BLaER1 treated with 17β-estradiol and CSF1 and Interleukin-3, amounts not matched to agents 10 nM and 100 nM (cell line): ENCODE measurements around the gene D2HGDH.
"Not testable (repeated sequence)": the region's sequence is repeated elsewhere in the genome, so short reads cannot be mapped to it uniquely, and the experiment has no call there.

Source experiments
- H3K27ac ChIP-seq, 11 experiments: shearing (Covaris generic); formaldehyde crosslinking; 2 replicates each; pipeline ENCODE4 v1.8.1; 2022
- H3K27me3 ChIP-seq, 11 experiments: shearing (Covaris generic); formaldehyde crosslinking; 2 replicates each; pipeline ENCODE4 v1.8.1; 2022
- H3K36me3 ChIP-seq, 11 experiments: shearing (Covaris generic); formaldehyde crosslinking; 2 replicates each; pipeline ENCODE4 v1.8.1; 2022
- H3K4me1 ChIP-seq, 10 experiments: shearing (Covaris generic); formaldehyde crosslinking; 2 replicates each; pipeline ENCODE4 v1.8.1; 2022
- H3K4me2 ChIP-seq, 11 experiments: shearing (Covaris generic); formaldehyde crosslinking; 2 replicates each; pipeline ENCODE4 v1.8.1; 2022
- H3K4me3 ChIP-seq, 10 experiments: shearing (Covaris generic); formaldehyde crosslinking; 2 replicates each; pipeline ENCODE4 v1.8.1; 2022
- H3K9ac ChIP-seq, 11 experiments: shearing (Covaris generic); formaldehyde crosslinking; 2 replicates each; pipeline ENCODE4 v1.8.1; 2022
- H3K9me3 ChIP-seq, 11 experiments: shearing (Covaris generic); formaldehyde crosslinking; replicated peaks in 1 of 11; 2 replicates each; pipeline ENCODE4 v1.8.1; 2022
- H4K20me1 ChIP-seq, 11 experiments: shearing (Covaris generic); formaldehyde crosslinking; 2 replicates each; pipeline ENCODE4 v1.8.1; 2022
- Cebpa-rat ChIP-seq, 11 experiments: shearing (Covaris generic); IDR thresholded peaks; 2 replicates each; pipeline ENCODE4 v1.8.1; 2022

Gene D2HGDH

DNA sequence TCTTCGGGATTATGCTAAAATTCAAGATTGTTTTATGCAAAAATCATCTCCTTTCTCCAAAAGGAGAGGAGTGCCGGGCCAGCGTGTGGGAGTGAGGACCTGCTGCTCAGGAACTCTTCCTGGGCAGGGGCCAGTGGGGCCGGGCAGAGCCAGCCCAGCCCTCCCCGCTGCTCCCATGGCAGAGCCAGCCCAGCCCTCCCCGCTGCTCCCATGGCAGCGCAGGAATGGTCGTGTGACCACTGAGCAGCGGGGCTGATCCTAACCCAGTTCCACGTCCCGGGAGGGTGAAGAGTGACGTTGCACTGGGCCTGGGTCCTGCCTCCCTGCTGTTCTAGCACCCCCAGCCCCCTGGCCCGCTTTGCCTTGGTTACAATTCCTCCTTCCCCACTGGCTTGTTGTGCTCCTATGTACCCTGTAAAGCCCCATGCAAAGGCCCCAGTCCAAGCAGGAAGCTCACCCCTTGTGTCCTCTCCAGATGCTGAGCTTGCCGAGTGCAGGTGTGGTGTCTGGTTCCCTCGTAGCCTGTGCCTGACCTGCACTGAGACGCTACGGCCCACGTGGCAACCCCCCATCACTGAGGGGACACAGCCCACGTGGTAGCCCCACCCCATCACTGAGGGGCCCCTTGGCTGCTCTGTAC lies 63.1 kb downstream of the D2HGDH start:
- Histone ChIP-seq H3K36me3 (no peaks in the 10 kb centered on the region), H3K4me3 (no peak overlapping the region), H3K9me3 (no peaks in the 10 kb centered on the region), H4K20me1 (no peaks in the 10 kb centered on the region), H3K9ac (peak overlapping the region in 4 of 11 experiments; percentile 27 to 54 (median 47); a peak in 4 of 22 replicates), H3K27me3 (0 out of 22 replicates have a peak, but pooled peaks cover 0 to under 1% (median 0%) of the 10 kb centered on the region in 11 experiments), H3K27ac (peak overlapping the region in 7 of 11 experiments; percentile 8 to 62 (median 58); a peak in 11 of 22 replicates), H3K4me1 (peaks cover 13 to 76% (median 52%) of the 10 kb centered on the region in 10 experiments), H3K4me2 (peak overlapping the region; percentile 49 to 95 (median 74); a peak in 21 of 22 replicates)
- no peak for TF ChIP-seq Cebpa-rat (IDR thresholded peaks at IDR 0.05)

DNA sequence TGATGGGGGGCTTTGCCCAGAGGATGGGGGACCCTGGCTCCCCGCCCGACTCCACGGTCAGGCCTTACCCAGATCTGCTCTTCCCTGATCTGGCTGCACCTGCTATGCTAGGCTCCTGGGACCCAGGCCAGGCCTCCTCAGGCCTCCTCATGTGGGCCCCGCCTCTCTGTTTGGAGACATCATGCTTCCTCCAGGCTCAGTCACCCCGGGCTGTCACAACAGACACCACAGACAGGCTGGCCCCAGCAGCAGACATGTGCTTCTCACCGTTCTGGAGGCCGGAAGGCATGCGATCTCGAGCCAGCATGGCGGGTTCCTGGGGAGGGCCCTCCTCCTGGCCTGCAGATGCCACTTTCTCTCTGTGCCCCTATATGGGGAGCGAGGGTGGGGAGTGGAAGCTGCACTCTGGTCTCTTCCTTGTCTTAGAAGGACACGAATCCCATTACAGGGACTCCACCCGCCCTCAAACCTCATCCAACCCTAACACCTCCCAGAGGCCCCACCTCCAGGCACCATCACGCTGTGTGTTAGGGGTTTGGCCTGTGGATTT lies 63.7 kb downstream of the D2HGDH start:
- H3K27me3 ChIP-seq: peaks cover 0 to 6% (median 0%) of the 10 kb centered on the region in 11 experiments; a peak in 9 of 22 replicates
- peak overlapping the region in 8 of 11 experiments; percentile 8 to 62 (median 50); a peak in 12 of 22 replicates for H3K27ac ChIP-seq
- peaks cover 19 to 82% (median 58%) of the 10 kb centered on the region in 10 experiments for H3K4me1 ChIP-seq
- no peak for TF ChIP-seq Cebpa-rat (IDR thresholded peaks at IDR 0.05)
- no peak overlapping the region; a peak in 1 of 20 replicates for H3K4me3 ChIP-seq
- H3K9ac ChIP-seq: peak overlapping the region in 5 of 11 experiments; percentile 6 to 54 (median 45); a peak in 6 of 22 replicates
- no peaks in the 10 kb centered on the region for H3K9me3 ChIP-seq
- H4K20me1 ChIP-seq: no peaks in the 10 kb centered on the region
- H3K4me2 ChIP-seq: peak overlapping the region; percentile 49 to 95 (median 74)
- no peaks in the 10 kb centered on the region for H3K36me3 ChIP-seq

DNA sequence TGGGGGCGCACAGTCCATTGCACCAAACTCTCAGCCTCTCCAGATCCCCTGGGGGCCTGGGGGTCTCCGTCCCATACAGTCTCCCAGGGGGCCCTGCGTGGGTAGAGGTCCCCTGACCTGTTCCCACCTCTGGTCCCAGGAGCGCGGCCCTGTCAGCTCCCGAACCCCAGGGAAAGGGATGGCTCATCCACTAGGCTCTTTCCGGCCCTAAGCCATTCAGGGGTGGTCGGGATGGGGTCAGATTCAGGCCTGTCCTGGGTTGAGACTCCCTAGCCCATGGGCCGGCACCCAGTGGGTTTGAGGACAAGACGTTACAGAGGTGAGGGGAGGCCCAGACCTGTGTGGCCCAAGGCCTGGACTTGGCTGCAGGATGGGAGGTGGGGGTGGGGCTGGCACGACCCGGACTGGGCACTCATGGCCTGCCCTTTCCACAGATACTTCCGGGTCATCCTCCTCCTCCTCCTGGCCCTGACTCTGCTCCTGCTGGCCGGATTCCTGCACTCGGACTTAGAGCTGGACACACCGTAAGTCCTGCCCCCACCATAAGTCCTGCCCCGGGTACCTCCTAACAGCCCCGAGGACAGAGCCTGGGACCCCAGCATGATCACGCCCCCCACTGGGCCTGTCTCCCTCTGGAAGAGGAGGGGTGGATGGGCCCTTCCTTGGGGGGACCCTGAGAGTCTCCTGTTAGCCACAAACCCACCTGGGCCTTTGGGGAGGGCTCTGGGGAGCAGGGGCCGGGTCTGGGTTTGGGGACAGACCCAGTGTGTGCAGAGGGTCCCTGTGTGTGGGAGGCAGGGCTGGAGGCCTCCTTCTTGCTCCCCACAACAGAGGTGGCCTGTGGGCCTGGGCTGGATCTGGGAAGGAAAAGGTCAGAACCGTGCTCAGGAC lies 64.4 kb downstream of the D2HGDH start:
- H4K20me1 ChIP-seq: no peaks in the 10 kb centered on the region
- H3K36me3 ChIP-seq: no peaks in the 10 kb centered on the region
- H3K9me3 ChIP-seq: no peaks in the 10 kb centered on the region
- H3K4me2 ChIP-seq: peak overlapping the region; percentile 49 to 95 (median 74)
- H3K27ac ChIP-seq: peak overlapping the region in 7 of 11 experiments; percentile 8 to 62 (median 58); a peak in 11 of 22 replicates
- no peak overlapping the region; a peak in 2 of 20 replicates for H3K4me3 ChIP-seq
- H3K4me1 ChIP-seq: peaks cover 24 to 89% (median 65%) of the 10 kb centered on the region in 10 experiments
- peak overlapping the region in 4 of 11 experiments; percentile 23 to 54 (median 36); a peak in 5 of 22 replicates for H3K9ac ChIP-seq
- no peak for TF ChIP-seq Cebpa-rat (IDR thresholded peaks at IDR 0.05)
- H3K27me3 ChIP-seq: peaks cover 0 to 13% (median 0%) of the 10 kb centered on the region in 11 experiments; a peak in 11 of 22 replicates

DNA sequence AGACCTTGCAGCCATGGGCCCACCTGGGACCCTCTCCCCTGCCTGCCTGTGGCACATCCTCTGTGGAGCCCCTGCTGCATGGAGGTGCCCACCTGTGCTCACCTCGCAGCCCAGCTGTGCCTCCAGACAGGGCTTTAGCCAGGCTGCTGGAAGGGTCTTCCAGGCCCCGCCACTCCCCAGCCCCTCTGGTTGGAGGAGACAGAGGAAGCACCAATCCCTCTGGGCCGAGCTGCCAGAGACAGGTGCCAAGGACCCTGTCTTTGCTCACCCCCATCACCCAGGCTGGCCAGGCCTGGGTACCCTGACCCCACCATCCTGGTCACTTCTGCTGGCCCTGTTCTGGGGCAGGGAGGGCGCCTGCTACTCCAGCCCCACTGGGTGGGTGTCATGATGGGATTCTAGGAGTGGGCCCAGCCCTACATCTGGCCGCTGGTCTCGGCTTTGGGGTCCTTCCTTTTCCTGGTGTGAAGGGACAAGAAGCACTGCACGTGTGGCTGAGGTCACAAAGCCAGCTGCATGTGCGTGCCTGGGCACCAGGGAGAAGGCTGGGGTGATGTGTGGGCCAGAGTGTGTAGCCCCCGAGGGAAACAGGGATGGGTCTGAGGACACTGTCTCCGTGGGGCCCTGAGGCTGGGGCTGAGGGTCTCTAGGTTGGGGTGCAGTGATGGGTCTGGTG lies 65.2 kb downstream of the D2HGDH start:
- H3K27ac ChIP-seq: peak overlapping the region in 3 of 11 experiments; percentile 58 to 62 (median 61); a peak in 3 of 22 replicates
- H3K36me3 ChIP-seq: no peaks in the 10 kb centered on the region
- H3K9me3 ChIP-seq: no peaks in the 10 kb centered on the region
- TF ChIP-seq Cebpa-rat (IDR thresholded peaks at IDR 0.05): no peak
- H3K4me3 ChIP-seq: no peak overlapping the region; a peak in 1 of 20 replicates
- peak overlapping the region in 9 of 11 experiments; percentile 59 to 95 (median 74); a peak in 17 of 22 replicates for H3K4me2 ChIP-seq
- no peaks in the 10 kb centered on the region for H4K20me1 ChIP-seq
- H3K4me1 ChIP-seq: peaks cover 32 to 94% (median 73%) of the 10 kb centered on the region in 10 experiments
- H3K9ac ChIP-seq: peak overlapping the region in 4 of 11 experiments; percentile 19 to 54 (median 34); a peak in 4 of 22 replicates
- peaks cover 0 to 21% (median 6%) of the 10 kb centered on the region in 11 experiments; a peak in 11 of 22 replicates for H3K27me3 ChIP-seq

DNA sequence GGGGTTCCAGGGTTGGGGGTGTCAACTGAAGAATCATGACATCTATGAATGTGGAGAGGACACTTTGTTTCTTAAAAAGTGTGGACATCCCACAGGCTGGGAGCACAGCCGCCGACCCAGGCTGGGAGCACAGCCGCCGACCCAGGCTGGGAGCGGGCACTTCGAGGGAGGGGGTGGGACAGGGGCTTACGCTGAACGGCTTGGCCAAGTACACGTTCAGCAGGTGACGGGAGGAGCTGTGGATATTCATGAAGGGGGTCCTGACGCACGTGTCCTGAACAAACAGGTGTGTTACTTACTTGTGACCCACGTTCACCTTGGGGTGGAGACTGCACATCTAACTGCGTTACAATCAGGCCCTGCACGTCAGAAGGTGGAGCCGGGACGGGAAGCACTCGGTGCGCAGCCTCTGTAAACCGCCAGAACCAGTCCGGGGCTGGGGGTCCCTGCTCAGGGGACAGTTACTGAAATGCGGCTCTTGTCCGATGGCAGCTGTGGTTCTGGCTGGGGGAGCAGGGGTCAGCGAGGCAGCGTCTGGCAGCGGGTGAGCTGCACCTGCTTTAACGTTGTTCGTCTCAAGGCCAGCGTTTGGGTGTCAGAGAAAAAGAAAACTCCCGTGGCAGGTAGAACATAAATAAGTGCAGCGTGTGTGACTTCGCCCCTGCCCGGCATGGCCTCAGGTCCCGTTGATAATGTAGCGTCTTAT lies 65.9 kb downstream of the D2HGDH start:
- H3K4me2 ChIP-seq: peak overlapping the region in 8 of 11 experiments; percentile 59 to 95 (median 76); a peak in 15 of 22 replicates
- not testable (repeated sequence) for H3K36me3 ChIP-seq, H3K9me3 ChIP-seq, H3K4me3 ChIP-seq, H4K20me1 ChIP-seq, H3K27ac ChIP-seq
- peaks cover 0 to 22% (median 6%) of the 10 kb centered on the region in 11 experiments; a peak in 11 of 22 replicates for H3K27me3 ChIP-seq
- H3K9ac ChIP-seq: peak overlapping the region in 2 of 11 experiments; percentile 16 to 45; a peak in 2 of 22 replicates
- H3K4me1 ChIP-seq: peaks cover 35 to 91% (median 76%) of the 10 kb centered on the region in 10 experiments

DNA sequence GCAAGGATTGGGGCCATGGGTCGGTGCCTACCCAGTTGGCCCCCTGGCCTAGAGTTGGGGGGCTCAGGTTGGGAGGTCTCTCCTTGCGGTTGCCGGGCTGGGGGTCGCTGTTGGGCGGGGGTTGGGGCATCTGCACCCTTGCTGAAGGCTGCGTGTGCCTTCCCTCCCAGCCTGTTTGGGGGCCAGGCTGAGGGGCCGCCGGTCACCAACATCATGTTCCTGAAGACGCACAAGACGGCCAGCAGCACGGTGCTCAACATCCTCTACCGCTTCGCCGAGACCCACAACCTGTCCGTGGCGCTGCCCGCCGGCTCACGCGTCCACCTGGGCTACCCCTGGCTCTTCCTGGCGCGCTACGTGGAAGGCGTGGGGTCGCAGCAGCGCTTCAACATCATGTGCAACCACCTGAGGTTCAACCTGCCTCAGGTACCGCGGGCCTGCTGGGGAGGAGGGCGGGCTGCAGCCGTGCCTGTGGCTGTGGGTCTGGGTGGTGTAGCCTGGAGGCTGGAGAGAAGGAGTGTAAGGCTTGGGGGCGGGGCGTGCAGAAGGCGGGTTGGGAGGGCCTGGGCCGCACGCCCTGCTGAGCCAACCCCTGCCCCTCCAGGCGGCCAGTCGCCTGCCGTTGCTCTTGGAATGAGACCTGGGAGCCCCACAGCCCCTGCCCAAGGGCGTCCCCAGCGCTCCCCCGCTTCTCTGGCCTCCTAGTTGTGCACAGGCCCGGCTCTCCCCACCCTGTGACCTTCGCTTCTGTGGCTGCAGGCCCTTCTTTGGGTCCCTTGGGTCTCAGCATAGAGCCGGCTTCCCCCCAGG lies 67.4 kb downstream of the D2HGDH start:
- H4K20me1 ChIP-seq: no peaks in the 10 kb centered on the region
- peak overlapping the region in 3 of 11 experiments; percentile 20 to 51 (median 44); a peak in 3 of 22 replicates for H3K9ac ChIP-seq
- no peaks in the 10 kb centered on the region for H3K9me3 ChIP-seq
- H3K36me3 ChIP-seq: no peaks in the 10 kb centered on the region
- no peak for TF ChIP-seq Cebpa-rat (IDR thresholded peaks at IDR 0.05)
- H3K27me3 ChIP-seq: peaks cover 0 to 22% (median 6%) of the 10 kb centered on the region in 11 experiments; a peak in 11 of 22 replicates
- no peak overlapping the region for H3K4me3 ChIP-seq
- H3K4me1 ChIP-seq: peaks cover 35 to 82% (median 71%) of the 10 kb centered on the region in 10 experiments
- H3K27ac ChIP-seq: no peak overlapping the region
- peak overlapping the region; percentile 12 to 100 (median 97); a peak in 19 of 22 replicates for H3K4me2 ChIP-seq
